Spleen (tissue), 11 donors: Measurements from ENCODE around the gene NHERF1. TPM values are rescaled to one million over a fixed set of nuclear protein-coding genes. Genes with fewer than 3 reads are reported as not detected.

Experiments used
- DNase-seq: peaks from one replicate; pipeline ENCODE4 v3.0.0-alpha.2; 2020
- H3K27ac ChIP-seq, 8 donors: fragments of 200-600 bp; sonication (generic) in 7 of 8; 1 replicate in 4 of 8; 2 replicates in 4 of 8; pipeline versions ENCODE4 v1.5.0 to v1.8.0; 2016 to 2021; ENCODE audit warnings: inconsistent platforms in 4 of 8, mild to moderate bottlenecking in 4 of 8, moderate library complexity in 1 of 8
- H3K27me3 ChIP-seq, 7 donors: fragments of 200-600 bp; sonication (generic) in 6 of 7; replicated peaks in 1 of 7; 1 replicate in 4 of 7; 2 replicates in 3 of 7; pipeline versions ENCODE4 v1.5.0 to v1.8.0; 2016 to 2021; ENCODE audit warnings: inconsistent platforms in 3 of 7, mild to moderate bottlenecking in 1 of 7
- H3K36me3 ChIP-seq, 6 donors: fragments of 200-600 bp; sonication (generic) in 5 of 6; 1 replicate in 4 of 6; 2 replicates in 2 of 6; pipeline versions ENCODE4 v1.5.0 to v1.8.0; 2016 to 2021; ENCODE audit warnings: inconsistent platforms in 2 of 6
- H3K4me1 ChIP-seq, 6 donors: fragments of 200-600 bp; sonication (generic) in 5 of 6; 1 replicate in 3 of 6; 2 replicates in 3 of 6; pipeline versions ENCODE4 v1.5.0 to v1.8.0; 2016 to 2021; ENCODE audit warnings: inconsistent platforms in 3 of 6
- H3K4me3 ChIP-seq, 8 donors: fragments of 200-600 bp; sonication (generic) in 7 of 8; 1 replicate in 4 of 8; 2 replicates in 4 of 8; pipeline versions ENCODE4 v1.5.0 to v1.8.0; 2016 to 2021; ENCODE audit warnings: inconsistent platforms in 4 of 8, mild to moderate bottlenecking in 4 of 8, moderate library complexity in 2 of 8
- H3K9me3 ChIP-seq, 8 donors: fragments of 200-600 bp; sonication (generic) in 7 of 8; 1 replicate in 4 of 8; 2 replicates in 4 of 8; pipeline versions ENCODE4 v1.5.0 to v1.8.0; 2016 to 2021; ENCODE audit warnings: inconsistent platforms in 4 of 8
- CTCF ChIP-seq, 11 experiments: fragments of 200-600 bp in 7 of 11; fragments of 450-650 bp in 4 of 11; sonication (generic) in 4 of 11; IDR thresholded peaks in 8 of 11; conservative IDR thresholded peaks in 3 of 11; 1 replicate in 7 of 11; 2 replicates in 4 of 11; pipeline versions ENCODE4 v1.4.0 to v1.8.0; 2016 to 2021; ENCODE audit warnings: antibody characterized with exemption in 11 of 11, inconsistent platforms in 4 of 11, mild to moderate bottlenecking in 1 of 11
- POLR2A ChIP-seq, 3 donors: fragments of 450-650 bp; IDR thresholded peaks; one replicate each; pipeline ENCODE4 v1.5.1; 2017; ENCODE audit warnings: antibody characterized with exemption in 3 of 3, mild to moderate bottlenecking in 1 of 3
- POLR2AphosphoS5 ChIP-seq, 3 donors: sonication (generic); formaldehyde crosslinking; IDR thresholded peaks; one replicate each; pipeline ENCODE4 v1.5.1; 2017; ENCODE audit warnings: antibody characterized with exemption in 3 of 3
- WGBS, 5 donors: extraction: QIAGEN DNeasy Blood & Tissue Kit in 3 of 5; methylation state at CpG; one replicate each; pipeline versions ENCODE4 v1.1.5 to v1.1.7; 2013 to 2018; 5-methylcytosine and 5-hydroxymethylcytosine counted together
- intact Hi-C: fragments of 100-400 bp; cut with DNase I; formaldehyde crosslinking; loops from one replicate; pipeline ENCODE4 v1.15.0; 2023; ENCODE audit warnings: low total_unique reads
- polyA plus RNA-seq, 3 donors: library from polyadenylated mRNA; stranded (reverse); fragments of 200-250 nt; gene quantifications; one replicate each; pipeline ENCODE4 v1.2.1, GENCODE V29; 2013
- total RNA-seq, 7 donors: library from RNA; depleted of rRNA in 3 of 7; stranded (reverse); fragments of >200 nt in 3 of 7; fragmentation: NEBNext Ultra II Directional in 4 of 7; extraction: Animal tissue kit (Norgen Biotek cat#: 25700) in 4 of 7; gene quantifications; one replicate each; pipeline versions ENCODE4 v1.1.0 to v1.2.1, GENCODE V29; 2016 to 2021
- donor health status: healthy with polysubstance abuse.
- donor health status: DM: no; HTN: no; CAD: no; lungs with moderate emphysema.
- donor health status: DM: no; HTN: no; CAD: no.
- donor health status: Bipolar disorder and iron deficiency.
- donor health status: healthy.
- donor health status: DM: no; HTN: no; CAD: no.
- donor health status: DM: yes; HTN: yes; CAD: no.

NHERF1 gene
- total and polyA plus RNA-seq, 10 donors, result 28.7 to 85.6 (median 52.0) TPM

- H3K4me3 ChIP-seq, result no peak overlapping the region
- TF ChIP-seq POLR2A (IDR thresholded peaks at IDR 0.05), result no peak
- TF ChIP-seq CTCF (IDR thresholded peaks at IDR 0.05 in 8 of 11, conservative IDR thresholded peaks at IDR 0.05 in 3 of 11), result no peak
- TF ChIP-seq POLR2AphosphoS5 (IDR thresholded peaks at IDR 0.05), result no peak
- no peaks in the 10 kb centered on the region for H3K9me3 ChIP-seq
- H3K27me3 ChIP-seq, result no peaks in the 10 kb centered on the region
- WGBS, 5 donors, result 90% methylated on average over 12 to 15 of the region's 15 CpGs
- DNase-seq, result no peak
- intact Hi-C loops, result no loop called here
- H3K36me3 ChIP-seq, result peaks cover 0 to 77% (median 5%) of the 10 kb centered on the region in 6 donors
- H3K4me1 ChIP-seq, result peaks cover 0 to 60% (median 13%) of the 10 kb centered on the region in 6 donors
- no peak overlapping the region for H3K27ac ChIP-seq
These were observed 62.5 kb downstream of the NHERF1 start for GRCh38 chr17:74810699-74811485.

- H3K4me3 ChIP-seq, result no peak overlapping the region
- DNase-seq, result no peak
- no peaks in the 10 kb centered on the region for H3K9me3 ChIP-seq
- no peak overlapping the region for H3K27ac ChIP-seq
- TF ChIP-seq CTCF (IDR thresholded peaks at IDR 0.05 in 8 of 11, conservative IDR thresholded peaks at IDR 0.05 in 3 of 11), result no peak
- no peak for TF ChIP-seq POLR2AphosphoS5 (IDR thresholded peaks at IDR 0.05)
- no peak for TF ChIP-seq POLR2A (IDR thresholded peaks at IDR 0.05)
- no peaks in the 10 kb centered on the region for H3K27me3 ChIP-seq
- peaks cover 0 to 62% (median 13%) of the 10 kb centered on the region in 6 donors for H3K4me1 ChIP-seq
- 57 to 75% (median 62%) methylated on average over 23 of the region's 23 CpGs for WGBS, 5 donors
- H3K36me3 ChIP-seq, result peaks cover 0 to 72% (median 4%) of the 10 kb centered on the region in 6 donors
- intact Hi-C loops, result no loop called here
These were observed 63.9 kb downstream of the NHERF1 start for GRCh38 chr17:74812109-74813009.

- DNase-seq, result no peak
- intact Hi-C loops, result no loop called here
- no peaks in the 10 kb centered on the region for H3K9me3 ChIP-seq
- H3K4me1 ChIP-seq, result peaks cover 0 to 49% (median 13%) of the 10 kb centered on the region in 6 donors
- H3K36me3 ChIP-seq, result peaks cover 0 to 77% (median 6%) of the 10 kb centered on the region in 6 donors
- no peak overlapping the region for H3K27ac ChIP-seq
- no peak for TF ChIP-seq CTCF (IDR thresholded peaks at IDR 0.05 in 8 of 11, conservative IDR thresholded peaks at IDR 0.05 in 3 of 11)
- 83 to 93% (median 85%) methylated on average over 5 of the region's 5 CpGs for WGBS, 5 donors
- no peaks in the 10 kb centered on the region for H3K27me3 ChIP-seq
- no peak overlapping the region for H3K4me3 ChIP-seq
These were observed 66.0 kb downstream of the NHERF1 start for GRCh38 chr17:74814453-74814852.

- TF ChIP-seq POLR2AphosphoS5 (IDR thresholded peaks at IDR 0.05) (no peak), POLR2A (IDR thresholded peaks at IDR 0.05) (no peak), CTCF (IDR thresholded peaks at IDR 0.05 in 8 of 11, conservative IDR thresholded peaks at IDR 0.05 in 3 of 11) (no peak)
- DNase-seq, result no peak
- H3K4me1 ChIP-seq, result peaks cover 0 to 43% (median 13%) of the 10 kb centered on the region in 6 donors
- H3K4me3 ChIP-seq, result no peak overlapping the region
- no peak overlapping the region for H3K27ac ChIP-seq
- no peaks in the 10 kb centered on the region for H3K9me3 ChIP-seq
- intact Hi-C loops, result no loop called here
- 82 to 89% (median 88%) methylated on average over 7 of the region's 7 CpGs for WGBS, 5 donors
- peaks cover 0 to 77% (median 8%) of the 10 kb centered on the region in 6 donors for H3K36me3 ChIP-seq
- no peaks in the 10 kb centered on the region for H3K27me3 ChIP-seq
These were observed 66.6 kb downstream of the NHERF1 start for GRCh38 chr17:74815067-74815466.
